ENCODE measurements around the gene THADA. TPM values are rescaled to one million over a fixed set of nuclear protein-coding genes. Genes with fewer than 3 reads are reported as not detected.
"Not testable (repeated sequence)": the region's sequence is repeated elsewhere in the genome, so short reads cannot be mapped to it uniquely, and the experiment has no call there.

The THADA gene
- total and polyA plus RNA-seq, 7 donors: 4.4 to 35.2 (median 20.2) TPM

DNA sequence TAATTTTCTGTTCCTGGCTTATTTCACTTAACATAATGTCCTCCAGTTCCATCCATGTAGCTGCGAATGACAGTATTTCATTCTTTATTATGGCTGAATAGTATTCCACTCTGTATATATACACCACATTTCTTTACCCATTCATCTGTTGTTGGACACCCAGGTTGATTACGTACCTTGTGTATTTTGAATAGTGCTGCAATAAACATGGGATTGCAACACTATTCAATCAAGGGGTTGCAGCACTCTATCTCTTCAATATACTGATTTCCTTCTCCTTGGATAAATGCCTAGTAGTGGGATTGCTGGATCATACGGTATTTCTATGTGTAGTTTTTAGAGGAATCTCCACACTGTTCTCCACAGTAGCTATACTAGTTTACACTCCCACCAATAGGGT lies 61.3 kb downstream of the THADA start:
- TF ChIP-seq, protein P1, sequence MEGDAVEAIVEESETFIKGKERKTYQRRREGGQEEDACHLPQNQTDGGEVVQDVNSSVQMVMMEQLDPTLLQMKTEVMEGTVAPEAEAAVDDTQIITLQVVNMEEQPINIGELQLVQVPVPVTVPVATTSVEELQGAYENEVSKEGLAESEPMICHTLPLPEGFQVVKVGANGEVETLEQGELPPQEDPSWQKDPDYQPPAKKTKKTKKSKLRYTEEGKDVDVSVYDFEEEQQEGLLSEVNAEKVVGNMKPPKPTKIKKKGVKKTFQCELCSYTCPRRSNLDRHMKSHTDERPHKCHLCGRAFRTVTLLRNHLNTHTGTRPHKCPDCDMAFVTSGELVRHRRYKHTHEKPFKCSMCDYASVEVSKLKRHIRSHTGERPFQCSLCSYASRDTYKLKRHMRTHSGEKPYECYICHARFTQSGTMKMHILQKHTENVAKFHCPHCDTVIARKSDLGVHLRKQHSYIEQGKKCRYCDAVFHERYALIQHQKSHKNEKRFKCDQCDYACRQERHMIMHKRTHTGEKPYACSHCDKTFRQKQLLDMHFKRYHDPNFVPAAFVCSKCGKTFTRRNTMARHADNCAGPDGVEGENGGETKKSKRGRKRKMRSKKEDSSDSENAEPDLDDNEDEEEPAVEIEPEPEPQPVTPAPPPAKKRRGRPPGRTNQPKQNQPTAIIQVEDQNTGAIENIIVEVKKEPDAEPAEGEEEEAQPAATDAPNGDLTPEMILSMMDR (IDR thresholded peaks at IDR 0.05): no peak
- TF ChIP-seq EP300 (IDR thresholded peaks at IDR 0.05) (no peak), POLR2A (IDR thresholded peaks at IDR 0.05) (no peak), POLR2AphosphoS5 (IDR thresholded peaks at IDR 0.05) (no peak)
- intact Hi-C loops (cut with DNase I): no loop called here
- Histone ChIP-seq H3K4me1 (peaks cover 0 to 27% (median 20%) of the 10 kb centered on the region in 4 donors), H3K4me3 (no peak overlapping the region), H3K27ac (no peak overlapping the region), H3K9me3 (no peaks in the 10 kb centered on the region), H3K27me3 (no peaks in the 10 kb centered on the region), H3K36me3 (no peaks in the 10 kb centered on the region)
- WGBS, 2 donors: 89 to 91% methylated on average over 3 of the region's 3 CpGs
- DNase-seq: no peak

DNA sequence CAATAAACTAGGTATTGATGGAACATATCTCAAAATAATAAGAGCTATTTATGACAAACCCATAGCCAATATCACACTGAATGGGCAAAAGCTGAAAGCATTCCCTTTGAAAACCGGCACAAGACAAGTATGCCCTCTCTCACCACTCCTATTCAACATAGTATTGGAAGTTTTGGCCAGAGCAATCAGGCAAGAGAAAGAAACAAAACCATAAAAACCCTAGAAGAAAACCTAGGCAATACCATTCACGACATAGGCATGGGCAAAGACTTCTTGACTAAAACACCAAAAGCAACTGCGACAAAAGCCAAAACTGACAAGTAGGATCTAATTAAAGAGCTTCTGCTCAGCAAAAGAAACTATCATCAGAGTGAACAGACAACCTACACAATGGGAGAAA lies 63.3 kb downstream of the THADA start:
- H3K9me3 ChIP-seq; H3K36me3 ChIP-seq; H3K4me3 ChIP-seq; DNase-seq; H3K27me3 ChIP-seq; H3K27ac ChIP-seq; intact Hi-C loops (cut with DNase I): not testable (repeated sequence)
- 98 to 99% methylated on average over 3 of the region's 3 CpGs for WGBS, 2 donors
- peaks cover 0 to 13% (median 12%) of the 10 kb centered on the region in 4 donors for H3K4me1 ChIP-seq

DNA sequence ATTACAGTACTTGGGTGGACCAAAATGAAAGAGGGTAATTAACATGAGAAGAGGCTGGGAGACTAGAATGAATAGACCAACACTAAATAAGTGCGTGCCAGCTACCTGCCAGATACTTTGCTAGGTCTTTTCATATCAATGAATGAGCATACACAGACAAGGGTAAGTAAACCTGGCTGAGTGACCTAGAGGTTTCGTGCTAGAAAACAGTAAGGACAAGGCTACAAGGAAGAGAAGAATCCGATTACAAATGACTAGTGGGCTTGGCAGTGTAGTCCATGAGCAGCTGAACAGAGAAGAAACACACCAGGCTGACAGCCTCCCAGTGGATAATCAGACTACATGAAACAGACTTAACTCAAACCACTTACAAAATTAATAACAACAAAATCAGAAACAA lies 64.6 kb downstream of the THADA start:
- intact Hi-C loops (cut with DNase I): no loop called here
- Histone ChIP-seq H3K27ac (peak overlapping the region in 2 of 4 donors; percentile 47 to 60), H3K36me3 (no peaks in the 10 kb centered on the region), H3K4me1 (peaks cover 0 to 27% (median 23%) of the 10 kb centered on the region in 4 donors), H3K4me3 (no peak overlapping the region), H3K9me3 (no peaks in the 10 kb centered on the region), H3K27me3 (no peaks in the 10 kb centered on the region)
- 89 to 92% methylated on average over 3 of the region's 3 CpGs for WGBS, 2 donors
- peak in 1 of 4 donors; percentile 18 for TF ChIP-seq POLR2AphosphoS5 (IDR thresholded peaks at IDR 0.05)
- TF ChIP-seq, protein P1 (IDR thresholded peaks at IDR 0.05): no peak
- no peak for DNase-seq

DNA sequence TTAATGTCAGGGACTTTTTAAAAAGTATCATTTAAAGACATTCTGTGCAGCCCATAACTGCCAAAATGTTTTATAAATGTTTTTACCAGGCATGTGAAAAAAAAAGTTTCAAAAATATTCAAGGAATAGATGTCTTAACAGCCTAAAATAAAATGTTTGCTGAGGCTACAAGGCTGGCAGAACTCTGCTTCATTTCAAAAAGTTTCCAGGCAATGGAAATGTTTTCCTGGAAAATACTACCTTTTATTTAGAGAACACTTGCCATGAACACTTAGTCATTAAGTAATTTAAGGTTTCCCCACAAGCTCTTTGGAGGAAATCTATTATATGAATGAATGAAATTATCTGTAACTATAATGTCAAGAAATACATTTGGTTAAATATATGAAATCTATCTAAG lies 68.8 kb downstream of the THADA start:
- peak; percentile 30 to 79 (median 62) for TF ChIP-seq POLR2AphosphoS5 (IDR thresholded peaks at IDR 0.05)
- TF ChIP-seq, protein P1 (IDR thresholded peaks at IDR 0.05): no peak
- peak in 2 of 4 donors; percentile 67 to 75 for TF ChIP-seq EP300 (IDR thresholded peaks at IDR 0.05)
- no peak for TF ChIP-seq POLR2A (IDR thresholded peaks at IDR 0.05)
- no peaks in the 10 kb centered on the region for H3K36me3 ChIP-seq
- H3K9me3 ChIP-seq: no peaks in the 10 kb centered on the region
- H3K27me3 ChIP-seq: no peaks in the 10 kb centered on the region
- peaks cover 0 to 53% (median 49%) of the 10 kb centered on the region in 4 donors for H3K4me1 ChIP-seq
- H3K27ac ChIP-seq: peak overlapping the region; percentile 9 to 77 (median 74)
- no peak for DNase-seq
- no peak overlapping the region for H3K4me3 ChIP-seq
- intact Hi-C loops (cut with DNase I): loop anchor here (5.0 to 10.0 kb wide), 2 partner anchors 40 to 182 kb away; no protein-coding TSS in a partner anchor

DNA sequence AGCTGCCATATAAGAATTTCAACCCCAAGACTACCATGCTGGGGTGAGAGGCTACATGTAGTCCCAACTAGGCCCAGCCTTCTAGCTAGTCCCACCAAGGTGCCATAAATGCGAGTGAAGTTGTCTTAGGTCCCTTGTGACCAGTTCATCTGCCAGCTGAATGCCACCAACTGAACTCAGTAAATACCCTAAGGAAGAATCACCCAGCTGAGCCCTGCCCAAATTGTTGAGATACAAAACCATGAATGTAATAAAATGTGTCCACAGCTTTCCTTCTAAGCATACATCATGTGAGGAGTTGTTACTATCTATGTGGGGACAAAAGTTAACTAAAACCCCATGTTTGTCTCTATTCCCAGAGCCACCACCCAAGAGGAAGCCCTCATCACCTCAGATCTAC lies 70.3 kb downstream of the THADA start:
- WGBS, 2 donors: 97 to 99% methylated on average over 1 of the region's 1 CpG
- Histone ChIP-seq H3K27ac (peak overlapping the region; percentile 41 to 77 (median 74)), H3K27me3 (no peaks in the 10 kb centered on the region), H3K4me1 (peaks cover 0 to 44% (median 43%) of the 10 kb centered on the region in 4 donors), H3K4me3 (no peak overlapping the region), H3K36me3 (no peaks in the 10 kb centered on the region), H3K9me3 (no peaks in the 10 kb centered on the region)
- intact Hi-C loops (cut with DNase I): loop anchor here (5.0 to 10.0 kb wide), 2 partner anchors 38 to 181 kb away; no protein-coding TSS in a partner anchor
- no peak for DNase-seq
- TF ChIP-seq POLR2A (IDR thresholded peaks at IDR 0.05) (no peak), EP300 (IDR thresholded peaks at IDR 0.05) (no peak), POLR2AphosphoS5 (IDR thresholded peaks at IDR 0.05) (no peak)
- TF ChIP-seq, protein P1 (IDR thresholded peaks at IDR 0.05): no peak
